Spleen (tissue), 7 donors: ENCODE data around the gene RNF166.
A peak's percentile ranks its signal among the peaks of the same experiment; 100 is the strongest.

Experiments used
- POLR2A ChIP-seq, 3 donors: fragments of 450-650 bp; IDR thresholded peaks; one replicate each; pipeline ENCODE4 v1.5.1; 2017; ENCODE audit warnings: antibody characterized with exemption in 3 of 3, mild to moderate bottlenecking in 1 of 3
- TF ChIP-seq, protein P1 (sequence below), 11 experiments: fragments of 200-600 bp in 7 of 11; fragments of 450-650 bp in 4 of 11; sonication (generic) in 4 of 11; IDR thresholded peaks in 8 of 11; conservative IDR thresholded peaks in 3 of 11; 1 replicate in 7 of 11; 2 replicates in 4 of 11; pipeline versions ENCODE4 v1.4.0 to v1.8.0; 2016 to 2021; ENCODE audit warnings: antibody characterized with exemption in 11 of 11, inconsistent platforms in 4 of 11, mild to moderate bottlenecking in 1 of 11
- donor health status: DM: no; HTN: no; CAD: no; lungs with moderate emphysema.
- donor health status: DM: no; HTN: no; CAD: no.
- donor health status: DM: no; HTN: no; CAD: no.

DNA sequence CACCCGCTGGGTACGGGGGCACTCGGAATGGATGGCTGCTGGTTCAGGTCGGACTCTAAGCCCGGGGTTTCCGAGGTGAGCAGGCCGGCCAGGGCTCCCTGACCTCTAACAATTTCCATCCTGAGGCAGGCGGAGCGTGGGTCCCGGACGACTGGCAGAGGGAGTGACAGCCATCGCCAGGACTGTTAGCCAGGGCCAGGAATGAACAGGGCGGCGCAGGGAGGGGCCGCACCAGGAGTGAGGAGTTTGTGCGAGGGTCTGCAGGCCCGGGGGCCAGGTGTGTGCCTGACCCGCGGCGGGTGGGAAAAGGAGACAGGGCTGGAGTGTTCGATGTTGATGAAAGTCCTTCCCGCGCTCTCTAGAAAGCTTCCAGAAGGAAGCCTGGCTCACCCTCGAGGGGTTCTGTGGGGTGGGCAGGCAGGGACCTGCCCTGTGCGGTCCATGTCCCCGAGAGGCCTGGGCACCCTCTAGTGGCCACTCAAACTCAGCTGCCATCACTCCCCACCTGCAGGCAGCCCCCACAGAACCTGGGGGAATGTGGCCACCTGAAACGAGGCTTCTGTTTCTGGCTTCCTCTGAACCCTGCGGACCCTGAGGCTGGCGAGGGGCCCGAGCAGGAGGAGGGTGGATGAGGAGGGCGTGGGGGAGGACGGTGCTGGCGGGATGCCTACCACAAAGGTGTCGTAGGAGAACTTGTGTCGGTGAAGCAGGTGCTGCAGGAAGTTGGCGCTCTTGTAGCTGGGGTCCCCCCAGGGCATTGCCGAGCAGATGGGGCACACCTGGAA lies 8.2 kb downstream of the RNF166 start:
- no peak for TF ChIP-seq POLR2A (IDR thresholded peaks at IDR 0.05)
- TF ChIP-seq, protein P1, sequence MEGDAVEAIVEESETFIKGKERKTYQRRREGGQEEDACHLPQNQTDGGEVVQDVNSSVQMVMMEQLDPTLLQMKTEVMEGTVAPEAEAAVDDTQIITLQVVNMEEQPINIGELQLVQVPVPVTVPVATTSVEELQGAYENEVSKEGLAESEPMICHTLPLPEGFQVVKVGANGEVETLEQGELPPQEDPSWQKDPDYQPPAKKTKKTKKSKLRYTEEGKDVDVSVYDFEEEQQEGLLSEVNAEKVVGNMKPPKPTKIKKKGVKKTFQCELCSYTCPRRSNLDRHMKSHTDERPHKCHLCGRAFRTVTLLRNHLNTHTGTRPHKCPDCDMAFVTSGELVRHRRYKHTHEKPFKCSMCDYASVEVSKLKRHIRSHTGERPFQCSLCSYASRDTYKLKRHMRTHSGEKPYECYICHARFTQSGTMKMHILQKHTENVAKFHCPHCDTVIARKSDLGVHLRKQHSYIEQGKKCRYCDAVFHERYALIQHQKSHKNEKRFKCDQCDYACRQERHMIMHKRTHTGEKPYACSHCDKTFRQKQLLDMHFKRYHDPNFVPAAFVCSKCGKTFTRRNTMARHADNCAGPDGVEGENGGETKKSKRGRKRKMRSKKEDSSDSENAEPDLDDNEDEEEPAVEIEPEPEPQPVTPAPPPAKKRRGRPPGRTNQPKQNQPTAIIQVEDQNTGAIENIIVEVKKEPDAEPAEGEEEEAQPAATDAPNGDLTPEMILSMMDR (IDR thresholded peaks at IDR 0.05 in 8 of 11, conservative IDR thresholded peaks at IDR 0.05 in 3 of 11) = peak in 4 of 11 experiments; percentile 17 to 53 (median 34)
